Measurements from ENCODE around the gene CSAG3.
"Not testable (repeated sequence)": the region's sequence is repeated elsewhere in the genome, so short reads cannot be mapped to it uniquely, and the experiment has no call there.

- TF ChIP-seq, protein P1, sequence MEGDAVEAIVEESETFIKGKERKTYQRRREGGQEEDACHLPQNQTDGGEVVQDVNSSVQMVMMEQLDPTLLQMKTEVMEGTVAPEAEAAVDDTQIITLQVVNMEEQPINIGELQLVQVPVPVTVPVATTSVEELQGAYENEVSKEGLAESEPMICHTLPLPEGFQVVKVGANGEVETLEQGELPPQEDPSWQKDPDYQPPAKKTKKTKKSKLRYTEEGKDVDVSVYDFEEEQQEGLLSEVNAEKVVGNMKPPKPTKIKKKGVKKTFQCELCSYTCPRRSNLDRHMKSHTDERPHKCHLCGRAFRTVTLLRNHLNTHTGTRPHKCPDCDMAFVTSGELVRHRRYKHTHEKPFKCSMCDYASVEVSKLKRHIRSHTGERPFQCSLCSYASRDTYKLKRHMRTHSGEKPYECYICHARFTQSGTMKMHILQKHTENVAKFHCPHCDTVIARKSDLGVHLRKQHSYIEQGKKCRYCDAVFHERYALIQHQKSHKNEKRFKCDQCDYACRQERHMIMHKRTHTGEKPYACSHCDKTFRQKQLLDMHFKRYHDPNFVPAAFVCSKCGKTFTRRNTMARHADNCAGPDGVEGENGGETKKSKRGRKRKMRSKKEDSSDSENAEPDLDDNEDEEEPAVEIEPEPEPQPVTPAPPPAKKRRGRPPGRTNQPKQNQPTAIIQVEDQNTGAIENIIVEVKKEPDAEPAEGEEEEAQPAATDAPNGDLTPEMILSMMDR (IDR thresholded peaks at IDR 0.05): not testable (repeated sequence)
- TF ChIP-seq EP300 (IDR thresholded peaks at IDR 0.05); CBX2 (IDR thresholded peaks at IDR 0.05; ENCODE audit: borderline replicate concordance, low read depth); RAD21 (conservative IDR thresholded peaks at IDR 0.05 in 1 of 2, IDR thresholded peaks at IDR 0.05 in 1 of 2); CHD2 (IDR thresholded peaks at IDR 0.05; ENCODE audit: low read length, partially characterized antibody); MYC (IDR thresholded peaks at IDR 0.05; ENCODE audit: borderline replicate concordance, low read length); EHMT2 (IDR thresholded peaks at IDR 0.05; ENCODE audit: low read depth): not testable (repeated sequence)
- TF ChIP-seq, protein P2, sequence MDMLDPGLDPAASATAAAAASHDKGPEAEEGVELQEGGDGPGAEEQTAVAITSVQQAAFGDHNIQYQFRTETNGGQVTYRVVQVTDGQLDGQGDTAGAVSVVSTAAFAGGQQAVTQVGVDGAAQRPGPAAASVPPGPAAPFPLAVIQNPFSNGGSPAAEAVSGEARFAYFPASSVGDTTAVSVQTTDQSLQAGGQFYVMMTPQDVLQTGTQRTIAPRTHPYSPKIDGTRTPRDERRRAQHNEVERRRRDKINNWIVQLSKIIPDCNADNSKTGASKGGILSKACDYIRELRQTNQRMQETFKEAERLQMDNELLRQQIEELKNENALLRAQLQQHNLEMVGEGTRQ (IDR thresholded peaks at IDR 0.05): not testable (repeated sequence)
Measured at GRCh38 chrX:152758918-152759317, at the start of gene CSAG3.

Data from A549 (cell line).